K562 (cell line): ENCODE data around the gene CPM. TPM values are rescaled to one million over a fixed set of nuclear protein-coding genes. Genes with fewer than 3 reads are reported as not detected.

Source experiments
- BCLAF1 ChIP-seq, 2 experiments: fragments of 450-650 bp in 1 of 2; IDR thresholded peaks; 2 replicates each; pipeline ENCODE4 v1.6.1; 2011 to 2017; ENCODE audit warnings: low read depth in 2 of 2, antibody characterized with exemption in 1 of 2, borderline replicate concordance in 1 of 2, low read length in 1 of 2, mild to moderate bottlenecking in 1 of 2, mixed read lengths in 1 of 2; ENCODE audit not compliant: control insufficient read depth in 1 of 2
- CBX3 ChIP-seq, 2 experiments: IDR thresholded peaks; 1 replicate in 1 of 2; 2 replicates in 1 of 2; pipeline ENCODE4 v1.6.1; 2012; ENCODE audit warnings: inconsistent platforms in 2 of 2, low read length in 2 of 2, borderline replicate concordance in 1 of 2, control low read depth in 1 of 2
- CTCFL ChIP-seq: IDR thresholded peaks from 2 replicates; pipeline ENCODE4 v1.6.1; 2011; ENCODE audit warnings: borderline replicate concordance, low read depth, mild to moderate bottlenecking, moderate library complexity, low read length; ENCODE audit not compliant: insufficient read depth, poor library complexity, severe bottlenecking
- MCM7 ChIP-seq, 2 experiments: fragments of 450-650 bp; IDR thresholded peaks; 2 replicates each; pipeline ENCODE4 v1.6.1; 2016 to 2018
- polyA plus RNA-seq, 8 experiments: library from polyadenylated mRNA; depleted of rRNA in 4 of 8; stranded (reverse) in 5 of 8; unstranded in 3 of 8; fragments of >200 nt; fragmentation: Nextera tagmentation in 2 of 8; fragmentation: Illumina TruSeq in 1 of 8; extraction: Ambion mirVana in 2 of 8; extraction: Trizol in 1 of 8; gene quantifications; 2 replicates each; pipeline versions ENCODE4 v1.2.1 to v1.2.3, GENCODE V29; 2011 to 2014; ENCODE audit warnings: inconsistent platforms in 1 of 8, missing spikeins in 1 of 8
- total RNA-seq, 7 experiments: library from RNA; depleted of rRNA in 6 of 7; stranded (reverse); fragments of >200 nt in 6 of 7; fragmentation: Illumina TruSeq in 2 of 7; extraction: Trizol in 2 of 7; gene quantifications; 2 replicates each; pipeline versions ENCODE4 v1.2.1 to v1.2.3, GENCODE V29; 2011 to 2021; ENCODE audit warnings: low replicate concordance in 1 of 7

Gene CPM
- total and polyA plus RNA-seq, 9 of the 15 experiments (the other 6 are each of a cell fraction or from before 2014, with no cell fraction given) = 0.31 TPM; not detected in 8

GRCh38 chr12:68977909-68978610 is 45.1 kb upstream of the CPM start (continued):
- TF ChIP-seq BCLAF1 (IDR thresholded peaks at IDR 0.05; ENCODE audit: borderline replicate concordance in 1 of 2, control insufficient read depth in 1 of 2, low read depth in 2 of 2, low read length in 1 of 2) = no peak
- TF ChIP-seq CBX3 (IDR thresholded peaks at IDR 0.05; ENCODE audit: borderline replicate concordance in 1 of 2, low read length in 2 of 2) = no peak
- TF ChIP-seq MCM7 (IDR thresholded peaks at IDR 0.05) = no peak
- TF ChIP-seq CTCFL = no peak
